Right lobe of liver (tissue), 6 donors: ENCODE data around the gene STPG1. TPM values are rescaled to one million over a fixed set of nuclear protein-coding genes. Genes with fewer than 3 reads are reported as not detected.

Source experiments
- ATAC-seq, 4 donors: fragments of 200-7000 bp; cut with Tn5 transposase; one replicate each; pipeline ENCODE4 v1.9.1; 2020; ENCODE audit warnings: mild to moderate bottlenecking in 4 of 4, moderate library complexity in 4 of 4
- DNase-seq, 3 donors: peaks; one replicate each; pipeline ENCODE4 v3.0.0-alpha.2; 2020
- H3K27ac ChIP-seq, 3 donors: fragments of 200-600 bp; one replicate each; pipeline ENCODE4 v1.8.0; 2022
- H3K27me3 ChIP-seq, 2 donors: fragments of 200-600 bp; one replicate each; pipeline ENCODE4 v1.8.0; 2022
- H3K36me3 ChIP-seq, 4 donors: fragments of 200-600 bp; sonication (generic) in 1 of 4; one replicate each; pipeline versions ENCODE4 v1.5.1 to v1.8.0; 2017 to 2022; ENCODE audit warnings: control low read depth in 1 of 4
- H3K4me1 ChIP-seq, 4 donors: fragments of 200-600 bp; sonication (generic) in 1 of 4; one replicate each; pipeline versions ENCODE4 v1.5.1 to v1.8.0; 2017 to 2022; ENCODE audit warnings: control low read depth in 1 of 4
- H3K4me3 ChIP-seq, 3 donors: fragments of 200-600 bp; one replicate each; pipeline ENCODE4 v1.8.0; 2022
- H3K9me3 ChIP-seq, 4 donors: fragments of 200-600 bp; sonication (generic) in 1 of 4; one replicate each; pipeline versions ENCODE4 v1.5.1 to v1.8.0; 2017 to 2022; ENCODE audit warnings: control low read depth in 1 of 4
- POLR2A ChIP-seq: fragments of 450-650 bp; IDR thresholded peaks from one replicate; pipeline ENCODE4 v1.6.1; 2017; ENCODE audit warnings: antibody characterized with exemption, mild to moderate bottlenecking
- WGBS: methylation state at CpG from one replicate; pipeline ENCODE4 v1.1.6; 2018; ENCODE audit warnings: low coverage, low lambda C conversion rate; ENCODE audit not compliant: insufficient coverage; ENCODE audit errors: missing lambda C conversion rate; 5-methylcytosine and 5-hydroxymethylcytosine counted together
- intact Hi-C, 2 donors: fragments of 100-400 bp; cut with DNase I; formaldehyde crosslinking; loops; one replicate each; pipeline versions ENCODE4 v1.11.2 to v1.14.1; 2022
- total RNA-seq, 6 experiments: library from RNA; depleted of rRNA in 2 of 6; stranded (reverse); fragments of >200 nt in 2 of 6; fragmentation: NEBNext Ultra II Directional in 3 of 6; extraction: Animal tissue kit (Norgen Biotek cat#: 25700) in 3 of 6; gene quantifications; one replicate each; pipeline versions ENCODE4 v1.1.0 to v1.2.4, GENCODE V29; 2016 to 2023
- TF ChIP-seq, protein P1 (sequence below), 4 donors: fragments of 200-600 bp in 3 of 4; fragments of 450-650 bp in 1 of 4; IDR thresholded peaks; one replicate each; pipeline versions ENCODE4 v1.5.1 to v1.8.0; 2016 to 2022; ENCODE audit warnings: antibody characterized with exemption in 4 of 4, mild to moderate bottlenecking in 2 of 4
- donor health status: DM: no; HTN: yes; CAD: no.
- donor health status: DM: no; HTN: no; CAD: no.
- donor health status: DM: no; HTN: no; CAD: no.
- donor health status: DM: no; HTN: yes; CAD: no.
- donor health status: DM: no; HTN: yes; CAD: no.

Gene STPG1
- total RNA-seq, 6 experiments from 2014 or later = 1.0 to 3.6 (median 1.7) TPM

DNA sequence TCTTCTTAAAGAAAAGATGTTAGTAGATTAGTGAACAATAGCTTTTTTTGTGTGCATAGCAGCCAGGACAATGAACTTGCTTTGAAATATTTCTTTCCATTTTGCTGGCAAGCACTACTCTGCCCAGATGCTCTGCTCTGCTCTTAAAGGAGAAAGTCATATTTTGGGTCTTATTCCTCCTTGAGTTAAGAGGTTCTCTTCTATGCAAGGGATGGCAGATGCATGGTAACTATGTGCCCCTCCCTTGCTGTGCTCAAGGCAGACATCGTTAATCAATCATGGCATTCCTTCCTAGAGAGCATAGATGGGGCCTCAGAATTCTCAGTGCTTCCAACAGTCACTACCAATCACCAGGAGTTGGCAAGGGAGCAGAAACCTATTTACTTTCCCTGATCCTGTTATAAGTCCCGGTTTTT, 29.7 kb upstream of the STPG1 start:
- ATAC-seq = no peak
- Histone ChIP-seq H3K36me3 (no peaks in the 10 kb centered on the region), H3K4me3 (no peak overlapping the region), H3K4me1 (no peaks in the 10 kb centered on the region), H3K27me3 (no peaks in the 10 kb centered on the region), H3K9me3 (no peaks in the 10 kb centered on the region), H3K27ac (no peak overlapping the region)
- DNase-seq = no peak
- TF ChIP-seq POLR2A = no peak
- TF ChIP-seq, protein P1, sequence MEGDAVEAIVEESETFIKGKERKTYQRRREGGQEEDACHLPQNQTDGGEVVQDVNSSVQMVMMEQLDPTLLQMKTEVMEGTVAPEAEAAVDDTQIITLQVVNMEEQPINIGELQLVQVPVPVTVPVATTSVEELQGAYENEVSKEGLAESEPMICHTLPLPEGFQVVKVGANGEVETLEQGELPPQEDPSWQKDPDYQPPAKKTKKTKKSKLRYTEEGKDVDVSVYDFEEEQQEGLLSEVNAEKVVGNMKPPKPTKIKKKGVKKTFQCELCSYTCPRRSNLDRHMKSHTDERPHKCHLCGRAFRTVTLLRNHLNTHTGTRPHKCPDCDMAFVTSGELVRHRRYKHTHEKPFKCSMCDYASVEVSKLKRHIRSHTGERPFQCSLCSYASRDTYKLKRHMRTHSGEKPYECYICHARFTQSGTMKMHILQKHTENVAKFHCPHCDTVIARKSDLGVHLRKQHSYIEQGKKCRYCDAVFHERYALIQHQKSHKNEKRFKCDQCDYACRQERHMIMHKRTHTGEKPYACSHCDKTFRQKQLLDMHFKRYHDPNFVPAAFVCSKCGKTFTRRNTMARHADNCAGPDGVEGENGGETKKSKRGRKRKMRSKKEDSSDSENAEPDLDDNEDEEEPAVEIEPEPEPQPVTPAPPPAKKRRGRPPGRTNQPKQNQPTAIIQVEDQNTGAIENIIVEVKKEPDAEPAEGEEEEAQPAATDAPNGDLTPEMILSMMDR (IDR thresholded peaks at IDR 0.05) = no peak
- WGBS = 18% methylated on average over 1 of the region's 2 CpGs
- intact Hi-C loops = no loop called here

DNA sequence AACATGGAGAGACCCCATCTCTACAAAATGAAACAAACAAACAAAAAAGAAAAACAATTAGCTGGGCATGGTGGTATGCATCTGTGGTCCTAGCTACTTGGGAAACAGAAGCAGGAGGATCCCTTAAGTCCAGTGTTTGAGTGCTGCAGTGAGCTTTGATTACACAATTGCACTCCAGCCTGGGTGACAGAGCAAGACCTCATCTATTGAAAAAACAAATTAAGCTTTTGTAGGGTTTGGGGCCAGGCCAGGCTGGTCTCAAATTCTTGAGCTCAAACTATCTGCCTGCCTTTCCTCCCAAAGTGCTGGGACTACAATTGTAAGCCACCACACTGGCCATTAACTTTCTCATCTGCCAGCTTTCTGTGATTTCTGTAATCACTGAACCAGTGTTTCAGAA, 29.2 kb upstream of the STPG1 start:
- peak in 1 of 4 donors; percentile 45 for ATAC-seq
- no peak for TF ChIP-seq POLR2A
- TF ChIP-seq, protein P1 (IDR thresholded peaks at IDR 0.05) = no peak
- H3K27me3 ChIP-seq = no peaks in the 10 kb centered on the region
- no peak overlapping the region for H3K27ac ChIP-seq
- H3K36me3 ChIP-seq = no peaks in the 10 kb centered on the region
- H3K4me3 ChIP-seq = no peak overlapping the region
- no peaks in the 10 kb centered on the region for H3K9me3 ChIP-seq
- intact Hi-C loops = no loop called here
- DNase-seq = no peak
- H3K4me1 ChIP-seq = no peaks in the 10 kb centered on the region

DNA sequence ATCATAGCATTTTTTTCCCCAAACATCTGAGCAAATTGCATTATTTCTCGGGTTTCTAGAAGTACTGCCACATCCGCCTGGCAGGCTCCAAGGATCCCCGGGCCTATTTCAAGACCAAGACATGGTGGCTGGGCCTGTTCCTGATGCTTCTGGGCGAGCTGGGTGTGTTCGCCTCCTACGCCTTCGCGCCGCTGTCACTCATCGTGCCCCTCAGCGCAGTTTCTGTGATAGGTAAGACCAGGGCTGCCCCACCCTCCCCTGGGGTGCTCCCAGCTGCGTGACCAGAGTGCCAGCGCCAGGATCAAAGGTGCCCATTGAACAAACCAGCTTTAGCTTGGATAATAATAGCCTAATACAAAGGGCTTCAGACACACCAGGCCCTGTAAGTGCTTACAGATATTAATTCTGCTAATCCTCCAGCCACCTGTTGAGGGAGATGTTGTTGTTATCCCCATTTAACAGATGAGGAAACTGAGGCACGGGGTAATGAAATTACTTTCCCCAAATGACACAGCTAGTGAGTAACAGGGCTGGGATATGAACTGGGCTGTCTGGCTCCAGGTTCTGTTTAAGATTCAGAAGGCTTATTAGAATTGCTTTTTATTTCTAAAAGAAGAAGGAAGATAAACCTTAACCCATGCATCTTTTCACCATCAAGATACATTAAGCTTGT, 28.6 kb upstream of the STPG1 start:
- ATAC-seq (no peak), DNase-seq (no peak)
- Histone ChIP-seq H3K36me3 (no peaks in the 10 kb centered on the region), H3K4me1 (no peaks in the 10 kb centered on the region), H3K27ac (no peak overlapping the region), H3K27me3 (no peaks in the 10 kb centered on the region), H3K9me3 (no peaks in the 10 kb centered on the region), H3K4me3 (no peak overlapping the region)
- 94% methylated on average over 13 of the region's 14 CpGs for WGBS
- intact Hi-C loops = no loop called here
- TF ChIP-seq POLR2A = no peak
- TF ChIP-seq, protein P1 (IDR thresholded peaks at IDR 0.05) = no peak

DNA sequence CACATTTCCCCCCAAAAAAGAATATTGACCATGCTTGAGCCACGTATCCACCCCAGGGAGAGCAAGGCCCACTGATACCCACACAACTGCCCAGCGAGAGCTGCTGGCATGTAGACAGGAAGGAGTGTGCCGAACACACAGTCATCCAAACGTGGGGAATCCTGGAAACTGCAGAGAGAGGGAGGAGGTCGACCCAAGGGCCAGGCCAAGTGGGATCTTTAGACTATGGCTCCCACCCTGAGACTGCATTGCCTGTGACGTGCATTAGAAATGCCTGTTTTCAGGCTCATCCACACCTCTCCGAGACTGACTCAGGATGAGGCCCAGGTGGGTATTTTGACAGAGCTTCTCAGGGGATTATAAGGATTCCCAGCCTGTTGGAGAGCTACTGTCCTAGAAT, 27.9 kb upstream of the STPG1 start:
- TF ChIP-seq, protein P1 (IDR thresholded peaks at IDR 0.05) = no peak
- no peak for TF ChIP-seq POLR2A
- Histone ChIP-seq H3K27me3 (no peaks in the 10 kb centered on the region), H3K36me3 (no peaks in the 10 kb centered on the region), H3K9me3 (no peaks in the 10 kb centered on the region), H3K4me3 (no peak overlapping the region), H3K27ac (no peak overlapping the region), H3K4me1 (no peaks in the 10 kb centered on the region)
- WGBS = 94% methylated on average over 2 of the region's 7 CpGs
- DNase-seq (no peak), ATAC-seq (no peak)
- intact Hi-C loops = no loop called here

DNA sequence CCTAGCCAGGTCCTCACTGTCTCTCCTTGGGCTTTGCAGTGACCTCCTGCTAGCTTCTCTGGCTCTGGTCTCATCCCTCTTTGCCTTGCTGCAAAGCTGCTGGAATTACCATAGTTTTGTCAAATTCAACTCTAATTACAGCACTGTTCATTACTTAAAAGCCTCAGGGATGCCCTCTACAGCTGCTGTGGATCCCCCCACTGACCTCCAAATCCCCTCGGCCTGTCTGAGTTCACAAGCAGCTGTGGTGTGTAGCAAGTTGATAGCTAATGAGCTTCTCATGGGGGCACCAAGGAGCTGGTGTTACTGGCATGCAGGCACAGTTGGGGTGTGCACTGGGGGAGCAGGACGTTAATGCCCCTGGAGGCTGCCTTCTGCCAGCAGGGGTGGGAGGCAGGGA, 26.9 kb upstream of the STPG1 start:
- TF ChIP-seq POLR2A = no peak
- TF ChIP-seq, protein P1 (IDR thresholded peaks at IDR 0.05) = no peak
- H3K4me3 ChIP-seq = no peak overlapping the region
- H3K27ac ChIP-seq = no peak overlapping the region
- no peaks in the 10 kb centered on the region for H3K27me3 ChIP-seq
- H3K4me1 ChIP-seq = no peaks in the 10 kb centered on the region
- no peaks in the 10 kb centered on the region for H3K36me3 ChIP-seq
- no peak for DNase-seq
- no peaks in the 10 kb centered on the region for H3K9me3 ChIP-seq
- intact Hi-C loops = no loop called here
- WGBS = 100% methylated on average over 1 of the region's 2 CpGs
- ATAC-seq = no peak
